ENCODE measurements around the gene MS4A18. TPM values are rescaled to one million over a fixed set of nuclear protein-coding genes. Genes with fewer than 3 reads are reported as not detected.
A peak's percentile ranks its signal among the peaks of the same experiment; 100 is the strongest.
"Not testable (repeated sequence)": the region's sequence is repeated elsewhere in the genome, so short reads cannot be mapped to it uniquely, and the experiment has no call there.

The MS4A18 gene
- total RNA-seq, 5 donors from 2014 or later (not counting 1 experiment from before 2014, with no cell fraction given), result not detected

- Mint-ChIP-seq H3K36me3 (no peaks in the 10 kb centered on the region), H3K9me3 (no peaks in the 10 kb centered on the region), H3K4me3 (no peak overlapping the region), H3K4me1 (no peaks in the 10 kb centered on the region), H3K27ac (no peak overlapping the region), H3K27me3 (peaks cover 34 to 35% of the 10 kb centered on the region in 2 donors)
- H3K9me3 ChIP-seq, result no peaks in the 10 kb centered on the region
- DNase-seq, result no peak
- ChIA-PET CTCF (no interaction called here), POLR2A (no interaction called here)
- WGBS (ENCODE audit: insufficient coverage), result no CpG with 5 or more reads among the region's 4 CpGs
- no peak overlapping the region for H3K27ac ChIP-seq (ENCODE audit: low read length)
- H3K36me3 ChIP-seq (ENCODE audit: control insufficient read depth in 2 of 2, extremely low read depth in 1 of 2, insufficient read depth in 1 of 2, low read length in 1 of 2), result no peaks in the 10 kb centered on the region
- H3K4me3 ChIP-seq (ENCODE audit: control insufficient read depth in 1 of 2, extremely low read depth in 1 of 2, low read length in 1 of 2), result no peak overlapping the region
- no peak for ATAC-seq (replicated peaks in 1 of 4)
- peaks cover 0 to 5% of the 10 kb centered on the region in 2 experiments for H3K27me3 ChIP-seq (replicated peaks in 1 of 2; ENCODE audit: control insufficient read depth in 2 of 2, extremely low read depth in 1 of 2, insufficient read depth in 2 of 2, low read length in 1 of 2)
- H3K4me1 ChIP-seq (ENCODE audit: control insufficient read depth in 1 of 2, extremely low read depth in 1 of 2, insufficient read depth in 2 of 2, low read length in 2 of 2), result no peaks in the 10 kb centered on the region
These were observed 13.2 kb upstream of the MS4A18 start for GRCh38 chr11:60711276-60711675.

- POLR2A ChIA-PET; H3K4me1 ChIP-seq (ENCODE audit: control insufficient read depth in 1 of 2, extremely low read depth in 1 of 2, insufficient read depth in 2 of 2, low read length in 2 of 2); CTCF ChIA-PET; H3K4me3 ChIP-seq (ENCODE audit: control insufficient read depth in 1 of 2, extremely low read depth in 1 of 2, low read length in 1 of 2); H3K36me3 ChIP-seq (ENCODE audit: control insufficient read depth in 2 of 2, extremely low read depth in 1 of 2, insufficient read depth in 1 of 2, low read length in 1 of 2); DNase-seq; H3K36me3 Mint-ChIP-seq; ATAC-seq (replicated peaks in 1 of 4); H3K27ac ChIP-seq (ENCODE audit: low read length); H3K27ac Mint-ChIP-seq; H3K9me3 Mint-ChIP-seq; H3K4me3 Mint-ChIP-seq; H3K4me1 Mint-ChIP-seq; H3K9me3 ChIP-seq: not testable (repeated sequence)
- peaks cover 26 to 39% of the 10 kb centered on the region in 2 donors for H3K27me3 Mint-ChIP-seq
- peaks cover 0 to 13% of the 10 kb centered on the region in 2 experiments for H3K27me3 ChIP-seq (replicated peaks in 1 of 2; ENCODE audit: control insufficient read depth in 2 of 2, extremely low read depth in 1 of 2, insufficient read depth in 2 of 2, low read length in 1 of 2)
- 74% methylated on average over 3 of the region's 6 CpGs for WGBS (ENCODE audit: insufficient coverage)
These were observed 11.1 kb upstream of the MS4A18 start for GRCh38 chr11:60713423-60713822.

- no peaks in the 10 kb centered on the region for H3K4me1 ChIP-seq (ENCODE audit: control insufficient read depth in 1 of 2, extremely low read depth in 1 of 2, insufficient read depth in 2 of 2, low read length in 2 of 2)
- H3K9me3 ChIP-seq, result no peaks in the 10 kb centered on the region
- H3K27me3 ChIP-seq (replicated peaks in 1 of 2; ENCODE audit: control insufficient read depth in 2 of 2, extremely low read depth in 1 of 2, insufficient read depth in 2 of 2, low read length in 1 of 2), result peaks cover 0 to 17% of the 10 kb centered on the region in 2 experiments
- no peak overlapping the region for H3K27ac ChIP-seq (ENCODE audit: low read length)
- Mint-ChIP-seq H3K4me3 (no peak overlapping the region), H3K9me3 (peaks cover 0 to 2% (median 0%) of the 10 kb centered on the region in 3 donors), H3K27ac (no peak overlapping the region), H3K4me1 (no peaks in the 10 kb centered on the region), H3K36me3 (no peaks in the 10 kb centered on the region), H3K27me3 (peaks cover 33 to 51% of the 10 kb centered on the region in 2 donors)
- H3K4me3 ChIP-seq (ENCODE audit: control insufficient read depth in 1 of 2, extremely low read depth in 1 of 2, low read length in 1 of 2), result no peak overlapping the region
- peak in 2 of 4 experiments; percentile 32 to 36 for ATAC-seq (replicated peaks in 1 of 4)
- peak in 17 of 35 experiments; percentile 1 to 47 (median 7) for DNase-seq
- 73% methylated on average over 4 of the region's 5 CpGs for WGBS (ENCODE audit: insufficient coverage)
- ChIA-PET POLR2A (no interaction called here), CTCF (no interaction called here)
- no peaks in the 10 kb centered on the region for H3K36me3 ChIP-seq (ENCODE audit: control insufficient read depth in 2 of 2, extremely low read depth in 1 of 2, insufficient read depth in 1 of 2, low read length in 1 of 2)
These were observed 6.6 kb upstream of the MS4A18 start for GRCh38 chr11:60717956-60718355.

- H3K4me1 Mint-ChIP-seq, result no peaks in the 10 kb centered on the region
- H3K4me1 ChIP-seq (ENCODE audit: control insufficient read depth in 1 of 2, extremely low read depth in 1 of 2, insufficient read depth in 2 of 2, low read length in 2 of 2), result no peaks in the 10 kb centered on the region
- peaks cover 0 to 17% of the 10 kb centered on the region in 2 experiments for H3K27me3 ChIP-seq (replicated peaks in 1 of 2; ENCODE audit: control insufficient read depth in 2 of 2, extremely low read depth in 1 of 2, insufficient read depth in 2 of 2, low read length in 1 of 2)
- H3K36me3 Mint-ChIP-seq, result no peaks in the 10 kb centered on the region
- POLR2A ChIA-PET, result no interaction called here
- no peak overlapping the region for H3K27ac ChIP-seq (ENCODE audit: low read length)
- no peaks in the 10 kb centered on the region for H3K9me3 ChIP-seq
- H3K27ac Mint-ChIP-seq, result no peak overlapping the region
- WGBS (ENCODE audit: insufficient coverage), result 82% methylated on average over 8 of the region's 10 CpGs
- DNase-seq, result no peak
- H3K27me3 Mint-ChIP-seq, result peaks cover 30 to 43% of the 10 kb centered on the region in 2 donors
- no peak overlapping the region for H3K4me3 ChIP-seq (ENCODE audit: control insufficient read depth in 1 of 2, extremely low read depth in 1 of 2, low read length in 1 of 2)
- H3K4me3 Mint-ChIP-seq, result no peak overlapping the region
- H3K36me3 ChIP-seq (ENCODE audit: control insufficient read depth in 2 of 2, extremely low read depth in 1 of 2, insufficient read depth in 1 of 2, low read length in 1 of 2), result no peaks in the 10 kb centered on the region
- H3K9me3 Mint-ChIP-seq, result peaks cover 0 to 2% (median 0%) of the 10 kb centered on the region in 3 donors
- CTCF ChIA-PET, result no interaction called here
- no peak for ATAC-seq (replicated peaks in 1 of 4)
These were observed 5.8 kb upstream of the MS4A18 start for GRCh38 chr11:60718524-60719316.

GRCh38 chr11:60719391-60719790 is 5.1 kb upstream of the MS4A18 start:
- DNase-seq (no peak), ATAC-seq (replicated peaks in 1 of 4) (no peak)
- H3K36me3 ChIP-seq (ENCODE audit: control insufficient read depth in 2 of 2, extremely low read depth in 1 of 2, insufficient read depth in 1 of 2, low read length in 1 of 2), result no peaks in the 10 kb centered on the region
- H3K36me3 Mint-ChIP-seq, result no peaks in the 10 kb centered on the region
- H3K9me3 Mint-ChIP-seq, result peaks cover 0 to 2% (median 0%) of the 10 kb centered on the region in 3 donors
- H3K9me3 ChIP-seq, result no peaks in the 10 kb centered on the region
- peaks cover 0 to 17% of the 10 kb centered on the region in 2 experiments for H3K27me3 ChIP-seq (replicated peaks in 1 of 2; ENCODE audit: control insufficient read depth in 2 of 2, extremely low read depth in 1 of 2, insufficient read depth in 2 of 2, low read length in 1 of 2)
- POLR2A ChIA-PET, result no interaction called here
- peaks cover 28 to 42% of the 10 kb centered on the region in 2 donors for H3K27me3 Mint-ChIP-seq
- CTCF ChIA-PET, result no interaction called here
- no peaks in the 10 kb centered on the region for H3K4me1 ChIP-seq (ENCODE audit: control insufficient read depth in 1 of 2, extremely low read depth in 1 of 2, insufficient read depth in 2 of 2, low read length in 2 of 2)
- WGBS (ENCODE audit: insufficient coverage), result 83% methylated on average over 1 of the region's 4 CpGs
- no peaks in the 10 kb centered on the region for H3K4me1 Mint-ChIP-seq
- H3K27ac Mint-ChIP-seq, result no peak overlapping the region
- no peak overlapping the region for H3K4me3 ChIP-seq (ENCODE audit: control insufficient read depth in 1 of 2, extremely low read depth in 1 of 2, low read length in 1 of 2)
- H3K4me3 Mint-ChIP-seq, result no peak overlapping the region
- no peak overlapping the region for H3K27ac ChIP-seq (ENCODE audit: low read length)

- POLR2A ChIA-PET, result no interaction called here
- Mint-ChIP-seq H3K4me3 (no peak overlapping the region), H3K4me1 (no peaks in the 10 kb centered on the region), H3K27me3 (peaks cover 23 to 37% of the 10 kb centered on the region in 2 donors), H3K27ac (no peak overlapping the region), H3K9me3 (peaks cover 0 to 2% (median 0%) of the 10 kb centered on the region in 3 donors), H3K36me3 (no peaks in the 10 kb centered on the region)
- no peak for DNase-seq
- 76% methylated on average over 3 of the region's 6 CpGs for WGBS (ENCODE audit: insufficient coverage)
- H3K4me1 ChIP-seq (ENCODE audit: control insufficient read depth in 1 of 2, extremely low read depth in 1 of 2, insufficient read depth in 2 of 2, low read length in 2 of 2), result no peaks in the 10 kb centered on the region
- H3K27me3 ChIP-seq (replicated peaks in 1 of 2; ENCODE audit: control insufficient read depth in 2 of 2, extremely low read depth in 1 of 2, insufficient read depth in 2 of 2, low read length in 1 of 2), result peaks cover 0 to 17% of the 10 kb centered on the region in 2 experiments
- H3K4me3 ChIP-seq (ENCODE audit: control insufficient read depth in 1 of 2, extremely low read depth in 1 of 2, low read length in 1 of 2), result no peak overlapping the region
- no peaks in the 10 kb centered on the region for H3K36me3 ChIP-seq (ENCODE audit: control insufficient read depth in 2 of 2, extremely low read depth in 1 of 2, insufficient read depth in 1 of 2, low read length in 1 of 2)
- no peaks in the 10 kb centered on the region for H3K9me3 ChIP-seq
- CTCF ChIA-PET, result no interaction called here
- no peak overlapping the region for H3K27ac ChIP-seq (ENCODE audit: low read length)
- ATAC-seq (replicated peaks in 1 of 4), result no peak
These were observed 4.1 kb upstream of the MS4A18 start for GRCh38 chr11:60720460-60720859.

Data from T-cell (primary cell).